ENCODE measurements around the gene FGF5. TPM values are rescaled to one million over a fixed set of nuclear protein-coding genes. Genes with fewer than 3 reads are reported as not detected.

FGF5 gene
- 0.12 and 0.15 TPM in 2 replicates for total RNA-seq (2014; rRNA removed; shearing (Covaris generic))

- Histone ChIP-seq H3K27me3 (no peaks in the 10 kb centered on the region), H3K36me3 (no peaks in the 10 kb centered on the region), H3K27ac (no peak within 1 kb of the TSS), H3K4me1 (peaks cover 3% of the 10 kb centered on the region; the same call in 1 of the 2 replicates), H3K9me3 (replicated peaks) (no peaks in the 10 kb centered on the region), H3K4me3 (peak within 1 kb of the TSS; percentile 62)
- peak; percentile 75 to 81 for DNase-seq
Observed at GRCh38 chr4:80266253-80266901, at the start of gene FGF5. Gene FGF5, plus strand, starts transcription at chr4:80266664. Its CDS starts 161 bp downstream, at chr4:80266825.

DNA sequence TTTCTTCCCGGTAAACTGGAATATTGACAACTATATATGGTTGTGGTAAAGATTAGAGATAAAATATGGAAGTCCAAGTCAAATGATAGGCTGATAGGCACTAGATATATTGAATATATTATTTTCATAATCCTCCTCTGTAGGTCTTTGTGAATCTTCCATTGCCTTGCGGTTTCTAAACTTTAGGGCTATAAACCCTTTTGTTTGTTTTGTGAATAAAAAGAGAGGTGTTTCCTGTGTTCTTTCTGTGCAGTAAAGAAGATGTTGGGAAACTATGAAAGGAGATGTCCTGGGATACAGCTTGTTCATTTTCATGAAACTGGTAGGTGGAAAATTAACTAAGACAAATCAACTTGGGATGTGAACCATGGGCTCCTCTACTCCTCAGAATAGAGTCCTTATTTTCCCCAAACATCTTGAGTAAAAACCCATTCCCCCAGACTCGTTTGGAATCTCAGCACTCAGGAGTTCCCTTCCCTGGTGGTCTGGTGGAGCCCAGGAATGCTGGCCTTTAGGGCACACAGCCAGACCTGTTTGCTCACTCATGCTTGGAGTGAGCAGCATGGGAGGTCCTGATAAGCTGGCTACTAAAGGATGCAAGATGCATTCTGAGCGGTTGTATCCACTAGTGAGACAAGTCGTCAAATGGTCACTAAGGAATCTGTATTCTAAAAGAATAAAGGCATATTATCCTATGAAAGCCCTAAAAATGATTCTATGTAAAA lies 47.0 kb upstream of the FGF5 start:
- H3K4me1 ChIP-seq, result peaks cover 20% of the 10 kb centered on the region
- no peaks in the 10 kb centered on the region for H3K9me3 ChIP-seq (replicated peaks)
- no peak overlapping the region for H3K4me3 ChIP-seq
- no peak overlapping the region; the same call in 1 of the 2 replicates for H3K27ac ChIP-seq
- peak; percentile 85 for DNase-seq
- H3K27me3 ChIP-seq, result no peaks in the 10 kb centered on the region
- no peaks in the 10 kb centered on the region for H3K36me3 ChIP-seq

- no peaks in the 10 kb centered on the region for H3K9me3 ChIP-seq (replicated peaks)
- no peak overlapping the region for H3K4me3 ChIP-seq
- DNase-seq, result peak in 1 of 2 experiments; percentile 40
- no peak overlapping the region for H3K27ac ChIP-seq
- no peaks in the 10 kb centered on the region for H3K36me3 ChIP-seq
- no peaks in the 10 kb centered on the region for H3K27me3 ChIP-seq
- peaks cover 20% of the 10 kb centered on the region for H3K4me1 ChIP-seq
Observed at GRCh38 chr4:80220711-80221110, 45.8 kb upstream of the FGF5 start.

DNA sequence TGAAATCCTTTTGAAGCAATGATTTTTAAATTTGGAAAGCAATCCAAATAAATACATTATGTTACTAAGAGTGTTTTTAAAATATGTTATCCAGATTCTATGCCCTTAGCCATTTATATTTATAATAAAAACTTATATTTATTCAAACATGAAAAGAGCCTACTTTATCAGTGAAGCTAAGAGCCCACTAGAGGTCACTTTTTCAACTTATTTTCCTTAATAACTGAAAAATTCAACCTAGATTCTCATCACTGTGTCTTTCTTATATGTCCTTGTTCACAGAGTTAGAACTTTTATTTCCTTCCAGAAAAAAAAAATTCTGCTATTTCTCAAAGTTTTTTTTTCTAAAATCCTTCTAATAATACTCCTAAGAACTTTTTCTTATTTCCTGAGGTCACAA lies 45.3 kb upstream of the FGF5 start:
- peaks cover 20% of the 10 kb centered on the region for H3K4me1 ChIP-seq
- no peaks in the 10 kb centered on the region for H3K27me3 ChIP-seq
- H3K4me3 ChIP-seq, result no peak overlapping the region
- no peaks in the 10 kb centered on the region for H3K9me3 ChIP-seq (replicated peaks)
- H3K27ac ChIP-seq, result no peak overlapping the region
- peak in 1 of 2 experiments; percentile 39 for DNase-seq
- no peaks in the 10 kb centered on the region for H3K36me3 ChIP-seq

- Histone ChIP-seq H3K27me3 (no peaks in the 10 kb centered on the region), H3K36me3 (no peaks in the 10 kb centered on the region), H3K4me1 (peaks cover 4% of the 10 kb centered on the region; the same call in 1 of the 2 replicates), H3K4me3 (no peak overlapping the region), H3K27ac (no peak overlapping the region), H3K9me3 (replicated peaks) (no peaks in the 10 kb centered on the region)
- no peak for DNase-seq
Observed at GRCh38 chr4:80225595-80225994, 40.9 kb upstream of the FGF5 start.

DNA sequence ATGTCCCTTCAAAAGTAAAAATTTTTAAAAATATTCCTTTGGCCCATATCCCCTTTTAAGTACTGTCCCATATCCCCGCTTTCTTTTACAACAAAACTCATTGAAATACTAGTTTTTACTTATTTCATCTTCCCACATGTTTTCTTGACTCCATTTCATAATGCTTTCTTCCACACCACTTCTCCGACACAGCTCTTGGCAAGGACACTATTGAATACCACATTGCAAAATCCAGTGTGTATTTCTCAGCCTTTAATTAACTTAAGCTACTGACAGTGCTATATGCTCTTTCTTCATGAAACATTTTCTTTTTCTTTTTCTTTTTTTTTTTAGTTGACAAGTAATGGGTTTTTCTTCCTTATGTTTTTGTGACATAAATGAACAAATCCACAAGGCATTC lies 40.4 kb upstream of the FGF5 start:
- DNase-seq, result no peak
- no peaks in the 10 kb centered on the region for H3K36me3 ChIP-seq
- H3K27me3 ChIP-seq, result no peaks in the 10 kb centered on the region
- H3K4me1 ChIP-seq, result no peaks in the 10 kb centered on the region; the same call in 1 of the 2 replicates
- H3K9me3 ChIP-seq (replicated peaks), result no peaks in the 10 kb centered on the region
- no peak overlapping the region for H3K27ac ChIP-seq
- no peak overlapping the region for H3K4me3 ChIP-seq

DNA sequence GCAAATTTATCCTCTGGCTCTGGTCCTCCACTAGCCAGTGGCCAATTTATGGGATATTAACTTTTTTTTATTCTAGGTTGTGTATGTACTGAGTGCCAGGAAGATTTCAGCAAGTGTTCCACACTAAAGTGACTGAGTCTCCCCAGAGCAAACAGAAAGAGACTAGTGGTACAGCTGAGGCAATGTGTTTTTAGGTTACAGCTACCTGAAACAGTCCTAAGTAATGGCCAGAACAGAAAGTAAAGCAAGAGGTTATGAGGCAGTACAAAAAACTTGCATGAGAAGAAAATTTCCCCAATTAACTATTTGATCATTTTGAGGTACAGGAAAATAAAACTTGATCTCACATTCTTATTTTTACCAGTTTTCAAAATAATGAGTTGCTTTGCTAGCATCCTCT lies 38.0 kb upstream of the FGF5 start:
- Histone ChIP-seq H3K27me3 (no peaks in the 10 kb centered on the region), H3K27ac (no peak overlapping the region), H3K4me3 (no peak overlapping the region), H3K36me3 (no peaks in the 10 kb centered on the region), H3K9me3 (replicated peaks) (no peaks in the 10 kb centered on the region), H3K4me1 (no peaks in the 10 kb centered on the region; the same call in 1 of the 2 replicates)
- DNase-seq, result no peak

GRCh38 chr4:80229128-80229527 lies 37.3 kb upstream of the FGF5 start:
- H3K9me3 ChIP-seq (replicated peaks), result no peaks in the 10 kb centered on the region
- no peaks in the 10 kb centered on the region; the same call in 1 of the 2 replicates for H3K4me1 ChIP-seq
- H3K27me3 ChIP-seq, result no peaks in the 10 kb centered on the region
- DNase-seq, result no peak
- no peak overlapping the region for H3K27ac ChIP-seq
- H3K36me3 ChIP-seq, result no peaks in the 10 kb centered on the region
- no peak overlapping the region for H3K4me3 ChIP-seq

DNA sequence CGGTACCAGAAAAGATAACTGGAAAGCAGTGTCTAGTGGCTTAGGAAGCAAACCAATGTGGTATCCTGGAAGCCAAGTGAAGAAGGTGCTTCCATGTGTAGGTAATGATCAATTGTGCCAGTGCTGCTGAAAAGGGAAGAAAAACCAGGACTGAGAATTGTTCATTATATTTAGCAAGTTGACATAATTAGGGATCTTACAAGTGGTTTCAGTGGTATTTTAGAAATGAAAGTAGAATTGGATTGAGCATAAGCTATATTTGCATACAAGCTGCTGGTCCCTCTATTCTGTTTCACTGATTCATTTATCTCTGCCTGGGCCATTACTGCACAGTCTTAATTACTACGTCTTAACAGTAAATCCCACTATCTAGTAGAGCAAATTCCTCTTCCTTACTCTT lies 36.9 kb upstream of the FGF5 start:
- Histone ChIP-seq H3K4me1 (no peaks in the 10 kb centered on the region; the same call in 1 of the 2 replicates), H3K27me3 (no peaks in the 10 kb centered on the region), H3K36me3 (no peaks in the 10 kb centered on the region), H3K9me3 (replicated peaks) (no peaks in the 10 kb centered on the region), H3K4me3 (no peak overlapping the region), H3K27ac (no peak overlapping the region)
- no peak for DNase-seq

DNA sequence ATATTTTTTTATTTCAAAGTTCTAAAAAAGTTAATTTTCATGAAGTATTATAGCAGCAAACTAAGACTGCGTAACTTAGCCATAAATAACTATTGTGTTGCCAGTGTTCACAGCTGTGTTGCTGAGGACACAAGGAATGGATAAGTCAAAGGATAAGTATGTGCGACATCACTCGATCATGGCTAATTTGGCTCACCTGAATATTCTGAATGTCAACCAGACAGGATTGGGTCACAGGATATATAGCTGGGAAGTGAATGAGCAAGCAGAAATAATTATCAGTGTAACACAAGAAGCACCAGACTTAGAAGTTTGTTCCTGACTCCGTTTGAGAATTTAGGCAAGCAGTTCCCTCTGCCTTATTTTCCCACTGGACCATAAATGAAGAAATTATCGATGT lies 35.3 kb upstream of the FGF5 start:
- H3K9me3 ChIP-seq (replicated peaks), result no peaks in the 10 kb centered on the region
- H3K4me3 ChIP-seq, result no peak overlapping the region
- H3K27ac ChIP-seq, result no peak overlapping the region
- H3K27me3 ChIP-seq, result no peaks in the 10 kb centered on the region
- no peak for DNase-seq
- no peaks in the 10 kb centered on the region; the same call in 1 of the 2 replicates for H3K4me1 ChIP-seq
- H3K36me3 ChIP-seq, result no peaks in the 10 kb centered on the region

- Histone ChIP-seq H3K27me3 (no peaks in the 10 kb centered on the region), H3K36me3 (no peaks in the 10 kb centered on the region), H3K27ac (no peak overlapping the region), H3K4me3 (no peak overlapping the region), H3K4me1 (no peaks in the 10 kb centered on the region; the same call in 1 of the 2 replicates), H3K9me3 (replicated peaks) (no peaks in the 10 kb centered on the region)
- DNase-seq, result no peak
Observed at GRCh38 chr4:80232707-80233370, 33.6 kb upstream of the FGF5 start.

- Histone ChIP-seq H3K4me1 (no peaks in the 10 kb centered on the region; the same call in 1 of the 2 replicates), H3K36me3 (no peaks in the 10 kb centered on the region), H3K4me3 (no peak overlapping the region), H3K27me3 (no peaks in the 10 kb centered on the region), H3K9me3 (replicated peaks) (no peaks in the 10 kb centered on the region), H3K27ac (no peak overlapping the region)
- no peak for DNase-seq
Observed at GRCh38 chr4:80233390-80233789, 33.1 kb upstream of the FGF5 start.

DNA sequence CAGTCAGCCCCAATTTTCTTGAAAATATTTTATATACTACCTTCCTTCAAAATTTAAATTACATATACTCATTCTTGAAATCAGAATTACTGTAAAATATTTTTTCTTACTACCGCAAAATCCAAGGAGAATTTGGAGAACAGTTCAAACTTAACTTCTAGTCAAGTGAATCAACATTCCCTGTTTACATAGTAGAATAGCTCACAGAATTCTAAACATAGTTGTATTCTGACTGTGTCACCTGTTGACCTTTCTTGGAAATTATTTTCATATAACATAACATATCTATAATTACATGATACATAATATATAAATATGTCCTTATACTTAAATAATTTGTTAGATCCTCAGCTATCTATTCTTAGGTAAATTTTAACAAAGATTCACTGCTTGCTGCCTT lies 31.0 kb upstream of the FGF5 start:
- no peaks in the 10 kb centered on the region; the same call in 1 of the 2 replicates for H3K4me1 ChIP-seq
- no peak overlapping the region for H3K4me3 ChIP-seq
- H3K27ac ChIP-seq, result no peak overlapping the region
- no peaks in the 10 kb centered on the region for H3K9me3 ChIP-seq (replicated peaks)
- H3K27me3 ChIP-seq, result no peaks in the 10 kb centered on the region
- DNase-seq, result no peak
- H3K36me3 ChIP-seq, result no peaks in the 10 kb centered on the region

GRCh38 chr4:80237992-80238391 lies 28.5 kb upstream of the FGF5 start:
- no peak for DNase-seq
- no peaks in the 10 kb centered on the region for H3K27me3 ChIP-seq
- no peak overlapping the region for H3K27ac ChIP-seq
- no peaks in the 10 kb centered on the region for H3K9me3 ChIP-seq (replicated peaks)
- no peak overlapping the region for H3K4me3 ChIP-seq
- H3K4me1 ChIP-seq, result no peaks in the 10 kb centered on the region
- no peaks in the 10 kb centered on the region for H3K36me3 ChIP-seq

All from SJCRH30 (cell line).